Sigmoid colon (tissue), 7 donors: ENCODE measurements around the gene CRYBA1. TPM values are rescaled to one million over a fixed set of nuclear protein-coding genes. Genes with fewer than 3 reads are reported as not detected.

Experiments used
- DNase-seq: peaks from one replicate; pipeline ENCODE4 v3.0.0-alpha.2; 2019
- H3K27ac ChIP-seq, 4 donors: fragments of 200-600 bp; sonication (generic); one replicate each; pipeline ENCODE4 v1.5.1; 2016 to 2019; ENCODE audit warnings: mild to moderate bottlenecking in 1 of 4
- H3K27me3 ChIP-seq, 3 donors: fragments of 200-600 bp; sonication (generic); one replicate each; pipeline ENCODE4 v1.5.1; 2019; ENCODE audit warnings: mild to moderate bottlenecking in 1 of 3
- H3K36me3 ChIP-seq, 4 donors: fragments of 200-600 bp; sonication (generic); one replicate each; pipeline ENCODE4 v1.5.1; 2016 to 2019
- H3K4me1 ChIP-seq, 4 donors: fragments of 200-600 bp; sonication (generic); one replicate each; pipeline ENCODE4 v1.5.1; 2017 to 2019
- H3K4me3 ChIP-seq, 4 donors: fragments of 200-600 bp; sonication (generic); one replicate each; pipeline ENCODE4 v1.5.1; 2017 to 2019; ENCODE audit warnings: mild to moderate bottlenecking in 2 of 4, moderate library complexity in 1 of 4
- H3K9me3 ChIP-seq, 4 donors: fragments of 200-600 bp in 3 of 4; sonication (generic) in 3 of 4; one replicate each; pipeline versions ENCODE4 v1.5.1 to v1.6.1; 2013 to 2019
- CTCF ChIP-seq, 4 experiments: fragments of 450-650 bp in 3 of 4; fragments of 200-600 bp in 1 of 4; IDR thresholded peaks; one replicate each; pipeline ENCODE4 v1.5.1; 2016 to 2019; ENCODE audit warnings: antibody characterized with exemption in 4 of 4, mild to moderate bottlenecking in 3 of 4, moderate library complexity in 2 of 4
- EP300 ChIP-seq, 4 donors: sonication (generic); formaldehyde crosslinking; IDR thresholded peaks; one replicate each; pipeline ENCODE4 v1.6.1; 2017; ENCODE audit warnings: antibody characterized with exemption in 4 of 4
- POLR2A ChIP-seq, 2 donors: fragments of 450-650 bp; IDR thresholded peaks; one replicate each; pipeline ENCODE4 v1.6.1; 2016; ENCODE audit warnings: antibody characterized with exemption in 2 of 2, mild to moderate bottlenecking in 2 of 2, moderate library complexity in 2 of 2
- POLR2AphosphoS5 ChIP-seq, 4 donors: sonication (generic); formaldehyde crosslinking; IDR thresholded peaks; one replicate each; pipeline ENCODE4 v1.6.1; 2017; ENCODE audit warnings: antibody characterized with exemption in 4 of 4
- WGBS, 2 donors: extraction: QIAGEN DNeasy Blood & Tissue Kit; methylation state at CpG; one replicate each; pipeline ENCODE4 v1.1.7; 2013; 5-methylcytosine and 5-hydroxymethylcytosine counted together
- intact Hi-C: fragments of 100-400 bp; cut with DNase I; formaldehyde crosslinking; loops from one replicate; pipeline ENCODE4 v1.15.1; 2023
- polyA plus RNA-seq, 3 donors: library from polyadenylated mRNA; stranded (reverse); fragments of 200-250 nt; gene quantifications; one replicate each; pipeline ENCODE4 v1.2.3, GENCODE V29; 2013
- total RNA-seq, 4 donors: library from RNA; depleted of rRNA; stranded (reverse); fragments of >200 nt; gene quantifications; one replicate each; pipeline ENCODE4 v1.1.0, GENCODE V29; 2016
- donor health status: healthy with polysubstance abuse.
- donor health status: Bipolar disorder and iron deficiency.
- donor health status: healthy.

The CRYBA1 gene
- total and polyA plus RNA-seq, 7 donors: not detected

- 92 to 93% methylated on average over 3 of the region's 3 CpGs for WGBS, 2 donors
- intact Hi-C loops: no loop called here
- Histone ChIP-seq H3K9me3 (no peaks in the 10 kb centered on the region), H3K27me3 (no peaks in the 10 kb centered on the region), H3K27ac (no peak overlapping the region), H3K4me1 (peaks cover 0 to 13% (median 6%) of the 10 kb centered on the region in 4 donors), H3K36me3 (no peaks in the 10 kb centered on the region), H3K4me3 (no peak overlapping the region)
- DNase-seq: no peak
- TF ChIP-seq CTCF (IDR thresholded peaks at IDR 0.05) (no peak), POLR2A (IDR thresholded peaks at IDR 0.05) (no peak), POLR2AphosphoS5 (IDR thresholded peaks at IDR 0.05) (no peak), EP300 (IDR thresholded peaks at IDR 0.05) (no peak)
Observed at GRCh38 chr17:29237476-29238132, 9.1 kb upstream of the CRYBA1 start.

GRCh38 chr17:29238133-29238850 is 8.4 kb upstream of the CRYBA1 start:
- H3K4me1 ChIP-seq: peaks cover 0 to 13% (median 6%) of the 10 kb centered on the region in 4 donors
- no peak overlapping the region for H3K4me3 ChIP-seq
- intact Hi-C loops: no loop called here
- H3K27me3 ChIP-seq: no peaks in the 10 kb centered on the region
- H3K36me3 ChIP-seq: no peaks in the 10 kb centered on the region
- H3K9me3 ChIP-seq: no peaks in the 10 kb centered on the region
- DNase-seq: no peak
- 93 to 94% methylated on average over 8 of the region's 8 CpGs for WGBS, 2 donors
- H3K27ac ChIP-seq: no peak overlapping the region
- no peak for TF ChIP-seq EP300 (IDR thresholded peaks at IDR 0.05)

- Histone ChIP-seq H3K4me3 (no peak overlapping the region), H3K36me3 (no peaks in the 10 kb centered on the region), H3K27ac (peak overlapping the region in 3 of 4 donors; percentile 40 to 57 (median 41)), H3K27me3 (no peaks in the 10 kb centered on the region), H3K4me1 (peaks cover 0 to 13% (median 6%) of the 10 kb centered on the region in 4 donors), H3K9me3 (no peaks in the 10 kb centered on the region)
- intact Hi-C loops: no loop called here
- DNase-seq: no peak
- TF ChIP-seq POLR2A (IDR thresholded peaks at IDR 0.05): no peak
- no peak for TF ChIP-seq CTCF (IDR thresholded peaks at IDR 0.05)
- TF ChIP-seq EP300 (IDR thresholded peaks at IDR 0.05): no peak
- no peak for TF ChIP-seq POLR2AphosphoS5 (IDR thresholded peaks at IDR 0.05)
- WGBS, 2 donors: 71 to 72% methylated on average over 2 of the region's 2 CpGs
Observed at GRCh38 chr17:29240477-29240876, 6.2 kb upstream of the CRYBA1 start.

- Histone ChIP-seq H3K4me3 (no peak overlapping the region), H3K4me1 (peaks cover 0 to 13% (median 6%) of the 10 kb centered on the region in 4 donors), H3K9me3 (no peaks in the 10 kb centered on the region), H3K27ac (peak overlapping the region in 3 of 4 donors; percentile 40 to 57 (median 41)), H3K36me3 (no peaks in the 10 kb centered on the region), H3K27me3 (no peaks in the 10 kb centered on the region)
- intact Hi-C loops: no loop called here
- WGBS, 2 donors: 90 to 91% methylated on average over 9 of the region's 9 CpGs
- peak in 1 of 4 donors; percentile 15 for TF ChIP-seq POLR2AphosphoS5 (IDR thresholded peaks at IDR 0.05)
- no peak for TF ChIP-seq EP300 (IDR thresholded peaks at IDR 0.05)
- no peak for DNase-seq
Observed at GRCh38 chr17:29240968-29241963, 5.4 kb upstream of the CRYBA1 start.

GRCh38 chr17:29242051-29242450 is 4.6 kb upstream of the CRYBA1 start:
- intact Hi-C loops: no loop called here

More at GRCh38 chr17:29242051-29242450, 4.6 kb upstream of the CRYBA1 start:
- 93 to 95% methylated on average over 1 of the region's 1 CpG for WGBS, 2 donors
- no peak overlapping the region for H3K27ac ChIP-seq
- H3K36me3 ChIP-seq: no peaks in the 10 kb centered on the region
- no peak for DNase-seq
- H3K4me1 ChIP-seq: peaks cover 0 to 13% (median 6%) of the 10 kb centered on the region in 4 donors
- TF ChIP-seq EP300 (IDR thresholded peaks at IDR 0.05) (no peak), POLR2AphosphoS5 (IDR thresholded peaks at IDR 0.05) (no peak), CTCF (IDR thresholded peaks at IDR 0.05) (no peak)
- no peaks in the 10 kb centered on the region for H3K27me3 ChIP-seq
- no peaks in the 10 kb centered on the region for H3K9me3 ChIP-seq
- H3K4me3 ChIP-seq: no peak overlapping the region
